IMR-90 (cell line): ENCODE data around the gene MEGF6. TPM values are rescaled to one million over a fixed set of nuclear protein-coding genes. Genes with fewer than 3 reads are reported as not detected.

Experiments used
- ATAC-seq: fragments of 200-7000 bp; cut with Tn5 transposase; 2 replicates; pipeline ENCODE4 v1.9.1; 2020; ENCODE audit warnings: low read depth, mild to moderate bottlenecking, moderate library complexity
- BruUV-seq: library from RNA; stranded (reverse); fragments of 400-500 nt; replicated peaks from 2 replicates; lab custom pipeline; 2021; lab: Mats Ljungman, UMichigan
- CTCF ChIA-PET: fragments of 300-600 bp; formaldehyde crosslinking; extraction: SDS; loops from one replicate; lab custom pipeline; 2021; ENCODE audit warnings: antibody characterized with exemption; lab: Yijun Ruan, JAX
- POLR2A ChIA-PET: fragments of 300-600 bp; sonication (Branson Sonifier 250); formaldehyde crosslinking; loops from one replicate; lab custom pipeline; 2022; ENCODE audit warnings: antibody characterized with exemption; ENCODE audit not compliant: unreplicated experiment; lab: Charles Lee
- DNase-seq: peaks from one replicate; pipeline ENCODE4 v3.0.0; 2013
- H2AFZ ChIP-seq: replicated peaks from 2 replicates; pipeline ENCODE3; 2013; ENCODE audit warnings: low read length, mild to moderate bottlenecking; ENCODE audit not compliant: poor library complexity
- H2AK5ac ChIP-seq: 2 replicates; pipeline ENCODE4 v1.6.1; 2013; ENCODE audit warnings: low read depth, low read length, inconsistent platforms
- H2AK9ac ChIP-seq: replicated peaks from 2 replicates; pipeline ENCODE3; 2013; ENCODE audit warnings: mild to moderate bottlenecking, low read depth, low read length, moderate library complexity; ENCODE audit not compliant: poor library complexity
- H2BK120ac ChIP-seq: 2 replicates; pipeline ENCODE4 v1.6.1; 2013; ENCODE audit warnings: low read depth, low read length, inconsistent platforms
- H2BK15ac ChIP-seq: 3 replicates; pipeline ENCODE4 v1.6.1; 2013; ENCODE audit warnings: low read depth, low read length, inconsistent platforms
- H2BK20ac ChIP-seq: 2 replicates; pipeline ENCODE4 v1.6.1; 2013; ENCODE audit warnings: low read depth, mild to moderate bottlenecking, inconsistent platforms, low read length, moderate library complexity
- H2BK5ac ChIP-seq: 2 replicates; pipeline ENCODE4 v1.6.1; 2013; ENCODE audit warnings: mild to moderate bottlenecking, low read depth, low read length, inconsistent platforms; ENCODE audit not compliant: poor library complexity, severe bottlenecking
- H3K14ac ChIP-seq: replicated peaks from 2 replicates; pipeline ENCODE4 v1.6.1; 2013; ENCODE audit warnings: low read depth, low read length, inconsistent platforms
- H3K18ac ChIP-seq: 2 replicates; pipeline ENCODE4 v1.6.1; 2013; ENCODE audit warnings: low read depth, low read length, control low read depth
- H3K23ac ChIP-seq: 2 replicates; pipeline ENCODE4 v1.6.1; 2013; ENCODE audit warnings: low read depth, low read length, inconsistent platforms
- H3K27ac ChIP-seq: 2 replicates; pipeline ENCODE4 v1.5.1; 2013; ENCODE audit warnings: mild to moderate bottlenecking, control low read depth, low read length; ENCODE audit not compliant: insufficient read depth
- H3K27me3 ChIP-seq: 2 replicates; pipeline ENCODE4 v1.6.1; 2013; ENCODE audit warnings: low read length; ENCODE audit not compliant: control insufficient read depth, insufficient read depth
- H3K36me3 ChIP-seq: 2 replicates; pipeline ENCODE4 v1.6.1; 2013; ENCODE audit warnings: low read length, mixed read lengths; ENCODE audit not compliant: control insufficient read depth, insufficient read depth
- H3K4ac ChIP-seq: 2 replicates; pipeline ENCODE4 v1.6.1; 2013; ENCODE audit warnings: low read depth, low read length, inconsistent platforms
- H3K4me1 ChIP-seq: 2 replicates; pipeline ENCODE4 v1.6.1; 2013; ENCODE audit warnings: low read length, mixed read lengths; ENCODE audit not compliant: control insufficient read depth, insufficient read depth
- H3K4me2 ChIP-seq: 2 replicates; pipeline ENCODE4 v1.6.1; 2013; ENCODE audit warnings: low read depth, mild to moderate bottlenecking, control low read depth, low read length, moderate library complexity
- H3K4me3 ChIP-seq: 2 replicates; pipeline ENCODE4 v1.5.1; 2013; ENCODE audit warnings: low read depth, mild to moderate bottlenecking, control low read depth, low read length, moderate library complexity; ENCODE audit not compliant: insufficient read depth
- H3K56ac ChIP-seq: 2 replicates; pipeline ENCODE4 v1.6.1; 2013; ENCODE audit warnings: low read length, inconsistent platforms; ENCODE audit not compliant: insufficient read depth; ENCODE audit errors: extremely low read depth
- H3K79me1 ChIP-seq, 2 experiments: 2 replicates each; pipeline ENCODE4 v1.6.1; 2013; ENCODE audit warnings: low read length in 2 of 2, inconsistent platforms in 1 of 2, low read depth in 1 of 2
- H3K9ac ChIP-seq: 2 replicates; pipeline ENCODE4 v1.6.1; 2013; ENCODE audit warnings: low read depth, low read length, control low read depth
- H3K9me1 ChIP-seq: 2 replicates; pipeline ENCODE4 v1.6.1; 2013; ENCODE audit warnings: low read length, inconsistent platforms; ENCODE audit not compliant: insufficient read depth
- H3K9me3 ChIP-seq: 2 replicates; pipeline ENCODE4 v1.6.1; 2013; ENCODE audit warnings: low read length; ENCODE audit not compliant: control insufficient read depth, insufficient read depth
- H4K20me1 ChIP-seq: 2 replicates; pipeline ENCODE4 v1.6.1; 2013; ENCODE audit warnings: low read length, inconsistent platforms; ENCODE audit not compliant: insufficient read depth
- H4K5ac ChIP-seq: 2 replicates; pipeline ENCODE4 v1.6.1; 2013; ENCODE audit warnings: mild to moderate bottlenecking, low read depth, low read length, control low read depth
- H4K8ac ChIP-seq, 2 experiments: 2 replicates each; pipeline ENCODE4 v1.6.1; 2013; ENCODE audit warnings: low read depth in 2 of 2, low read length in 2 of 2, control low read depth in 1 of 2, inconsistent platforms in 1 of 2
- H4K91ac ChIP-seq: 2 replicates; pipeline ENCODE4 v1.6.1; 2013; ENCODE audit warnings: low read depth, low read length, inconsistent platforms; ENCODE audit not compliant: insufficient read depth
- CEBPB ChIP-seq: IDR thresholded peaks from 2 replicates; pipeline ENCODE4 v1.6.1; 2012; ENCODE audit warnings: low read depth, low read length, improper control_type of control experiment
- FOS ChIP-seq: fragments of 150-350 bp; IDR thresholded peaks from 2 replicates; pipeline ENCODE4 v1.6.1; 2016; ENCODE audit warnings: low read depth, low read length
- MAFK ChIP-seq: IDR thresholded peaks from 2 replicates; pipeline ENCODE4 v1.6.1; 2012; ENCODE audit warnings: low read depth, low read length, improper control_type of control experiment
- MXI1 ChIP-seq: IDR thresholded peaks from 2 replicates; pipeline ENCODE4 v1.6.1; 2012; ENCODE audit warnings: low read depth, mild to moderate bottlenecking, low read length, moderate library complexity, borderline replicate concordance
- RAD21 ChIP-seq: IDR thresholded peaks from 2 replicates; pipeline ENCODE4 v1.6.1; 2012; ENCODE audit warnings: low read length, improper control_type of control experiment
- RFX5 ChIP-seq: IDR thresholded peaks from 2 replicates; pipeline ENCODE4 v1.8.0; 2012; ENCODE audit warnings: low read depth, mild to moderate bottlenecking, low read length, moderate library complexity
- WGBS, 2 experiments: methylation state at CpG; one replicate each; pipeline versions ENCODE4 v1.1.5 to v1.1.7; 2013; ENCODE audit warnings: missing lambda C conversion rate in 2 of 2; ENCODE audit not compliant: insufficient read length in 1 of 2; ENCODE audit errors: extremely low coverage in 2 of 2; 5-methylcytosine and 5-hydroxymethylcytosine counted together
- dilution Hi-C: fragments of 300-500 bp; cut with HindIII; formaldehyde crosslinking; loops from one replicate; pipeline ENCODE4 v1.14.3; 2018; ENCODE audit warnings: low sequenced_read_pairs; ENCODE audit not compliant: unreplicated experiment
- in situ Hi-C: fragments of 300-500 bp; cut with MboI; formaldehyde crosslinking; loops from 3 replicates; pipeline ENCODE4 v1.14.3; 2019; ENCODE audit warnings: low sequenced_read_pairs, inconsistent platforms, mixed read lengths
- intact Hi-C: fragments of 100-400 bp; cut with micrococcal nuclease; formaldehyde crosslinking; loops from 2 replicates; pipeline ENCODE4 v1.10.0; 2022
- polyA plus RNA-seq, 3 experiments: library from polyadenylated mRNA; depleted of rRNA; stranded (reverse); fragments of >200 nt; gene quantifications; 2 replicates each; pipeline ENCODE4 v1.2.3, GENCODE V29; 2012; ENCODE audit warnings: low replicate concordance in 1 of 3
- total RNA-seq: library from RNA; depleted of rRNA; stranded (reverse); fragments of >200 nt; gene quantifications from 2 replicates; pipeline ENCODE4 v1.2.3, GENCODE V29; 2012

MEGF6 gene
- total and polyA plus RNA-seq, 2 of the 4 experiments (the other 2 are of a cell fraction) = 0.72 to 4.1 TPM

GRCh38 chr1:3520419-3521378, 90.6 kb downstream of the MEGF6 start:
- no TSS peak for BruUV-seq
- CTCF ChIA-PET = no interaction called here

More at GRCh38 chr1:3520419-3521378, 90.6 kb downstream of the MEGF6 start:
- H2AFZ ChIP-seq = no peak overlapping the region
- no peaks in the 10 kb centered on the region for H3K27me3 ChIP-seq
- no peak for DNase-seq
- no peak for TF ChIP-seq RFX5
- no peak for TF ChIP-seq FOS
- no peak for TF ChIP-seq CEBPB
- no peak for TF ChIP-seq MAFK
- TF ChIP-seq RAD21 = no peak
- TF ChIP-seq MXI1 = no peak
- no peak overlapping the region for H2AK5ac ChIP-seq
- in situ Hi-C loops = no loop called here
- POLR2A ChIA-PET = no interaction called here
- ATAC-seq = no peak
- dilution Hi-C loops = no loop called here
- no peak overlapping the region for H2BK5ac ChIP-seq
- no peak overlapping the region for H3K27ac ChIP-seq
- H4K20me1 ChIP-seq = no peaks in the 10 kb centered on the region; the same call in 1 of the 2 replicates
- H3K4me2 ChIP-seq = no peak overlapping the region
- H3K18ac ChIP-seq = no peak overlapping the region
- H3K4me1 ChIP-seq = no peaks in the 10 kb centered on the region
- H3K14ac ChIP-seq = no peak overlapping the region
- no peaks in the 10 kb centered on the region for H3K9me3 ChIP-seq
- H2AK9ac ChIP-seq = no peak overlapping the region
- WGBS, 2 experiments = no CpG with 5 or more reads among the region's 24 CpGs
- H3K23ac ChIP-seq = no peak overlapping the region
- no peaks in the 10 kb centered on the region for H3K79me1 ChIP-seq
- no peak overlapping the region for H4K91ac ChIP-seq
- no peak overlapping the region for H3K4ac ChIP-seq
- H4K8ac ChIP-seq = no peak overlapping the region
- H3K56ac ChIP-seq = no peak overlapping the region
- no peak overlapping the region for H4K5ac ChIP-seq
- no peak overlapping the region for H3K9ac ChIP-seq
- H2BK15ac ChIP-seq = no peak overlapping the region
- H2BK120ac ChIP-seq = no peak overlapping the region
- no peaks in the 10 kb centered on the region for H3K9me1 ChIP-seq
- no peak overlapping the region for H2BK20ac ChIP-seq
- intact Hi-C loops = no loop called here
- no peaks in the 10 kb centered on the region for H3K36me3 ChIP-seq
- no peak overlapping the region for H3K4me3 ChIP-seq
